Measurements from ENCODE around the gene CCDC192.
A peak's percentile ranks its signal among the peaks of the same experiment; 100 is the strongest.

DNA sequence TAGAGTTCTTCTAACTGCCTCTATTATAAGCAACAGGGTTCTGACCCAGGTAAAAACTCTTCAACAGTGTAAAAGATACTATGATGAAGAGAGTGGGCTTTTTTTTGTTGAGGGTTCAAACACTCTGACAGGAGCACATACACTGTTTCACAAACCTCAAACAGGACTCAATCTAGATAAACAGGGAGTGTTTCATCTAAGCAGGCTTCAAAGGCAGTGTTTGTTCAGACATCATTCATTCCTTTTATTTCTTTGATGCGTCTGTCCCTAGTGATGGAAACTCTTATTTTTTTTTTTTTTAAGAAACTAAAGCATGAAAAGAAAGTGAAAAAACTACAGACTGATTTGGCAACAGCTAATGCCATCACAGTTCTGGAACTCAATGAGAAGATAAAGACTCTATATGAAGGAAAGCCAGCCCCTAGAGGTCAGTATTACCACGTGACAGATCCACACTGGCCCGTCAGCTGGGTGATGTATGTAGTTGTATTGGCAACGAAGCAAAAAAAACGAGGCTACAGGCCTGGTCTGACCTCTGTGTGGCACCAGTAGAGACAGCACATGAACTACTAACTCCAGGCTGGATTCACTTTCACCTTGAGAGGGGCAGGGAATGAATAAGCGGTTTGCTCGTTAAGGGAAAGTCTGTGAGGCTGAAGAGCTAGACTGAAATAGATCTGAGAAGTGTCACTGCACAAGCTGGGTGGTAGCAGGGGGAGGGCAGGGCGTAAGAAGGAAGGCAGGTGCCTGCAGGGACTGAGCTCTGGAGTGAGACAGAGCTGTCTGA lies 172.2 kb downstream of the CCDC192 start:
- no peak for TF ChIP-seq POLR2A (IDR thresholded peaks at IDR 0.05; ENCODE audit: low read depth, low read length)
- no peak for TF ChIP-seq GATA2 (IDR thresholded peaks at IDR 0.05; ENCODE audit: insufficient read depth, insufficient read length, low read depth, low read length)
- TF ChIP-seq POLR2AphosphoS5 (IDR thresholded peaks at IDR 0.05; ENCODE audit: insufficient read depth, low read depth, low read length), result no peak
- TF ChIP-seq CTCF (IDR thresholded peaks at IDR 0.05; ENCODE audit: extremely low read depth in 1 of 2, insufficient read depth in 1 of 2, low read depth in 1 of 2, low read length in 2 of 2), result peak in 1 of 2 donors; percentile 29
- TF ChIP-seq JUN (IDR thresholded peaks at IDR 0.05; ENCODE audit: borderline replicate concordance, insufficient read depth, insufficient read length, low read depth), result no peak
- no peak for TF ChIP-seq MYC (IDR thresholded peaks at IDR 0.05; ENCODE audit: low read depth, low read length)
- no peak for TF ChIP-seq EZH2 (IDR thresholded peaks at IDR 0.05; ENCODE audit: borderline replicate concordance, low read depth, low read length, severe bottlenecking)
- TF ChIP-seq, protein P1, sequence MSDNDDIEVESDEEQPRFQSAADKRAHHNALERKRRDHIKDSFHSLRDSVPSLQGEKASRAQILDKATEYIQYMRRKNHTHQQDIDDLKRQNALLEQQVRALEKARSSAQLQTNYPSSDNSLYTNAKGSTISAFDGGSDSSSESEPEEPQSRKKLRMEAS (IDR thresholded peaks at IDR 0.05; ENCODE audit: insufficient read depth, insufficient read length), result peak; percentile 48

Data from endothelial cell of umbilical vein (primary cell).